HG03565 (cell line): ENCODE results near the gene DLGAP1.

Experiments
- ATAC-seq: cut with Tn5 transposase; IDR thresholded peaks from one replicate; pipeline ENCODE4 v1.9.1; 2021; ENCODE audit warnings: mild to moderate bottlenecking, moderate library complexity; ENCODE audit not compliant: unreplicated experiment

DLGAP1 gene

GRCh38 chr18:4016391-4017049, 438.6 kb downstream of the DLGAP1 start:
- no peak for ATAC-seq

DNA sequence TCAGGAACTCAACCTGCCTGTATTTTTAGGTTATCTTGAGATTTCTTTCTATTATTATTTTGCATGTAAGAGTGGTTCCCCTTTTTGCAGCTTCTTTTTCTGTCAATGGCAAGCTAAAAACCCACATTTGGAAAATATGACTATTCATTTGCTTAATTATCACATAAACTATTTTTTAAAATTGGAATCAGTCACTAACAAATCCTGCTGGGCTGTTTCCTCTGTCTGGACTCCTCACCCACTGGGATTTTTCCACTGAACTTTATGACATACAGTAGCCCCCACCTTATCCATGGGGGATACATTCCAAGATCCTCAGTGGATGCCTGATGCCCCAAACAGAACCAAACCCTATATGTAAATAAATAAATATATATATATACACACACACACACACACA, 447.3 kb downstream of the DLGAP1 start:
- no peak for ATAC-seq

DNA sequence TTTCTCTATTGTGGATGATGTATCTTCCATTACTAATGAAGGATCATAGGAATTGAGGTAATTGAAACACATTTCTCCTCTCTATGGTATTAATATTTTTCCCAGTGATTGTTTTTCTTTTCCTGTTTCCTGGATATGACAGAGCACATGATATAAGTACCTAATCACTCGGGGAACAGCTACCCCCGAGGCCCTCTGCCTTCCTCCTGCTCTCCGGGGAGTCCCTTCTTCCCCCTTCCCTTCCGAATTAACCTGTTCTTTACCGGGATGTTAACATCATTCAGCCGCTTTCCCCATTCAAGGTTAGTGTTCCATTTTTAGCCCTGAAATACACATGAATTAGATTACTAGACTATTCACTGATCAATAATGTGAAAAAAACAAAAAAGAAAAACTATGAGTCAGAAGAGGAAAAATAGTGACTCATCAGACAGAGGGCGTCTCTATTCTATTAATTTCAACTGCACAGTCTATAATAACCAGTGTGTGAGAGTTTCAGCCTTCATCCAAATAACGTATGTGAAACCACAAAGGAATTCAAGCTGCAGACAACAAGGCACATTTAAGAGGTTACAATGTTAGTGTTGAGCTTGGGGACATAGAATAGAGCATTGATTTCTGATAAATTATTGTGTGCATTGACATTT, 450.8 kb downstream of the DLGAP1 start:
- no peak for ATAC-seq

DNA sequence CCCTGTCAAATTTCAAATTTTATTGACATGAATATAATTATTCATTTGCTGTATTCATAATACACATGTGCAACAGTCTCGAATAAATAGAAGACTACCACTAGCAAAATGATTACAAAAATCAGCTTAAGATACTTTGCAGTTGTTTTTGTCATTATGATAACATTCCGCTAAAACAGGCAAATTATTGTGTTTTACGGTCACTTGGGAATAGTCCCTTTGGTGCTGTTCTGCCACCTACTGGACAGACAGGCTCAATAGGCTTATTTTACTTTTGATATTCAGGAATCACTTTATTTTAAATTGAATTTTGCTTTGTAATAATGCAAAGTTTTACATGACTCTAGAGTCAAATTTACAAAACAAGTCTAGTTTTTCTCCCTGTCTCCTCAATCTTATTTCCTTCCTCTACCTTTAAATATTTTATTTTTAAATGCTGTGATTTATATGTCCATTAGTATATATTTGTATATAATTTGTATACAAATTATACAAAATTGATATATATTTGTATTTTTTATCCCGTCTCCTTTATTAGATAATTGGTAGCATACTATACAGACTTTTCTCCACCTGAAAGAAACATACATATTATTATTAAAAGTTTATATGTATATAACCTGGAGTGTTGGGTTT, 456.3 kb downstream of the DLGAP1 start:
- ATAC-seq = no peak

GRCh38 chr18:3995476-3996102, 459.5 kb downstream of the DLGAP1 start:
- peak; percentile 76 for ATAC-seq

DNA sequence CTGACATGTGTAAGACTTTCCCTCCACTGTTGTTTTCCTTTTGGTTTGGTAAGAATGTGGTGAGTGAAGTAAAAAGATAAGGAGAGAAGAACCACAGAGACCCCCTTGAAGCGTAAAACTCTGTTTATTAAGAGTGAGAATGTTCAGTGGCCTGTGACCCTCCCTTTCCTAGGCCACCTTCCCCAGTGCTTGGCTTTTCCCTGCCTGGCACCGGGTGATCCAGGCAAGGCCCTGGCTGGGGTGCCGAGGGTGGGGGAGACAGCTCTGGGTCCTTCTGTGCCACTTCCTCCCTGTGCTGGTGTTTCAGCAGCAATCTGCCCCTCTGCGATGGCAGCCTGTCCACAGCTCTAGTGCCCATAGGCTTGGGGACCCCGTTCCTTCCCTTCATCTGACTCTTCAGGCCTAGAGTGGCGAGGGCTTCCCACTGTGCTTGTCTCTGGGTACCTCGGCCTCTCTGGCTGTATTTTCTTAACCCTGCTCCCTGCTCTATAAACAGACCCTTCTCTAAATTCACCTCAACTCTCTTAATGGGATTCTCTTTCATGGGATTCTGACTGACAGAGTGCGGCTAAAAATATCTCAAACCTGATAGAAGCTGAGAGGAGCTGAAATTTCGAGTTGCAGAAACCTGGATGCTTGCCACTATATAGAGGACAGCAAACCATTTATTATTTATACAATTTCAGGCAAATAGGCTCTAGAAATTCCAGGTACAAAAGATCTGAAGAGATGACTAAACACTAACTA, 461.0 kb downstream of the DLGAP1 start:
- ATAC-seq = no peak

- no peak for ATAC-seq
Observed at GRCh38 chr18:3985664-3986063, 469.4 kb downstream of the DLGAP1 start.

DNA sequence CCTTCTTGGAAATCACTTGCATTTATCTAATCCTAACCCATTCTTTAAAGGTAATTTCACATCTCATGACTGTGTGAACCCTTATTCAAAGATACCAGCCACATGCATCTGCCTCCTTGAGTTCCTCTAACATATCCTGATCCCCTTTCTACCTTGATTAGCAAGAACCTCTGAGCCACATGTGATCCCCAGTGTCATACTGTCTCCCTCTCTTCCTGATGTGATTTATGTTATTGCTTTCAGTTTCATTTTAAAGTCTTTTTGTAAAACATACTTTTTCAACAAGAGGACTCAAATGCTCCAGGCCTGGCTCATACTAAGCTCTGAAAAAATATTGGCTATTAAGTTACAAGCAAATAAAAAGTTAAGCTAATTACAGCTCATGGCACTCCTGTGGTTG, 470.1 kb downstream of the DLGAP1 start:
- ATAC-seq = no peak

GRCh38 chr18:3984163-3984757, 470.8 kb downstream of the DLGAP1 start:
- ATAC-seq = no peak

- ATAC-seq = no peak
Observed at GRCh38 chr18:3983351-3983969, 471.6 kb downstream of the DLGAP1 start.

- ATAC-seq = no peak
Observed at GRCh38 chr18:3982541-3982940, 472.6 kb downstream of the DLGAP1 start.

GRCh38 chr18:3979024-3979423, 476.1 kb downstream of the DLGAP1 start:
- no peak for ATAC-seq

- no peak for ATAC-seq
Observed at GRCh38 chr18:3973191-3973850, 481.8 kb downstream of the DLGAP1 start.

DNA sequence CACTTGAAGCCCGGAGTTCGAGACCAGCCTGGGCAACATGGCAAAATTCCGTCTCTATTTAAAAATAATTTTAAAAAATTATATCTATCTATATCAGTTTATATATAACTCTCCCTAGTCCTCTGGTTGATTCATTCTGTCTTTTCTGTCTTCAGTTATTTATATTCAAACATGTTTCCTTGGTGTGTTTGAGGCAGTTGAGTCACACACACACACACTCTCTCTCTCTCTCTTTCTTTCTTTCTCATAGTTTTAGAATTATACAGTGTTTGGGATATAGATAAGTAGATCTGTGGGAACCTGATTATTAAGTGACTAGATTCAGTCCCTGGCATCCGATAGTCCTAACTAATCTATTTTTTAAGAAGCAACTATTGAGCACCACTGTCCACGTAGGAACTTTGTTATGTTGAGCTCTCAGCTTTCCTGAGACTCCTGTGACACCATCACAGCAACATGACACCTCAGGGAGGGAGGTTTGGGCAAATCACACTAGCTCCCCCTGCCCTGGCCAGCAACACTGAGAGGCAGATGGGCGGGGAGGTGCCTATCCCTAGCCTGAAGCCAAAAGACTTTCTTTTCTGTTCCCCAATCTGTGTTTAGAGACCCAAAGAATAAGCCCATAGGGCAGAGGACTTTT, 482.7 kb downstream of the DLGAP1 start:
- no peak for ATAC-seq

DNA sequence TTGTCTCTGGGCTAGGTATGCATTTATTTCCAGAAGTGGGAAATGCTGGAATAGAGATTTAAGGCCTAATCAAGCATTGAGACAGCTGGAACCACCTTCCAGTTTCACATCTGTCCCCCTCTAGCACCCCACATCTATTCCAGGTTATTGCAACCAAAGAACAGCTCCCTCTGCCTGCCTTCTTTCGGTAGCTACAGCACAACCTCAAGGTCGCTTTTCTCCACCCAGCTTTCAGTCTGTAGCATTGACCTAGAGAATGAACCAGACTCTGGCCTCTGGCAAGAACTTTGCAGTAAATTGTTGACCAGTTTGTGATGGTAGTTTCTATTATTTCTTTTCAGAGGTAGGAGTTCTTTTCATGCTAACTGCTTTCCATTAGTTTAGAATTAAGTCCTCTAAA, 484.2 kb downstream of the DLGAP1 start:
- ATAC-seq = no peak

- ATAC-seq = no peak
Observed at GRCh38 chr18:3967359-3968180, 487.5 kb downstream of the DLGAP1 start.

- ATAC-seq = no peak
Observed at GRCh38 chr18:3966642-3967358, 488.3 kb downstream of the DLGAP1 start.

DNA sequence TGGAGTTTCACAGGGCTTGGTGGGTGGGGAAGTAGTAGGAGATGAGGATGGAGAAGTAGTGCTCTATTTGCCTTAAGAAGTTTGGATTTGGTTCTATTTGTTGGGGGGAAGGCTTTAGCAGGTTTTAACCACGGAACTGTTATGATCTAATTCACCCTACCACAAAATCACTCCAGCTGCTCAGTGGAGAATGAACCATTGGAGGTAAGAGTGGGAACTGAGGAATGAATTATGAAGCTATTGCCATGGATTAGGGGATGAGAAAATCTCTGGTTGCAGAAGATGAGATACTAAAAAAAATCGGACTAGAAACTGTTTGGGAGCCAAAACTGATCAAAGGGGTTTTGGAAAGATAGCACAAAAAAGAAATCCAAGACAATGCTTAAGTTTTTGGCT, 488.9 kb downstream of the DLGAP1 start:
- ATAC-seq = no peak
